ENCODE data around the gene NCOA1. TPM values are rescaled to one million over a fixed set of nuclear protein-coding genes. Genes with fewer than 3 reads are reported as not detected.

NCOA1 gene
- total and polyA plus RNA-seq, 2 of the 4 experiments (the other 2 are of a cell fraction): 6.7 to 11.3 TPM

DNA sequence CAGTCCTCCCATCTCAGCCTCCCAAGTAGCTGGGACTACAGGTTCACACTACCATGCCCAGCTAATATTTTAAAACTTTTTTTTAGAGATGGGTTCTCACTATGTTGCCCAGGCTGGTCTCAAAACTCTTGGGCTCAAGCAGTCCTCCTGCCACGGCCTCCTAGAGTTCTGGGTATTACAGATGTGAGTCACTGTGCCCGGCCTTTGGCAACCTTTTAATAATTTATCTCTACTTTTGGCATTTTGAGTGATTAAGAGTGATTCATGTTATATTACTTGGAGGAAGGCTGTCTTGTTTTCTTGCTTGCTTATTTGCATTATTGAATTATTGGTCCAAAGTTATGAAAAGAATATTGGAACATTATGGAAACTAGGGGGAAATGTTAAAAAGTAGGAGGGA is 24.3 kb downstream of the NCOA1 start:
- H2BK120ac ChIP-seq (ENCODE audit: low read depth, low read length): no peak overlapping the region
- no TSS peak for BruUV-seq (replicated peaks)
- H2AK9ac ChIP-seq (replicated peaks; ENCODE audit: low read depth, low read length, poor library complexity): no peak overlapping the region
- TF ChIP-seq BHLHE40 (IDR thresholded peaks at IDR 0.05; ENCODE audit: low read depth, low read length) (no peak), MXI1 (IDR thresholded peaks at IDR 0.05; ENCODE audit: borderline replicate concordance, low read depth, low read length) (no peak), CEBPB (IDR thresholded peaks at IDR 0.05; ENCODE audit: low read depth, low read length) (no peak), RFX5 (IDR thresholded peaks at IDR 0.05; ENCODE audit: low read depth, low read length) (no peak), NFE2L2 (IDR thresholded peaks at IDR 0.05; ENCODE audit: low read depth, low read length) (no peak), FOS (IDR thresholded peaks at IDR 0.05; ENCODE audit: low read depth, low read length) (no peak), MAFK (IDR thresholded peaks at IDR 0.05; ENCODE audit: low read depth, low read length) (no peak), RAD21 (IDR thresholded peaks at IDR 0.05; ENCODE audit: low read length) (no peak)
- TF ChIP-seq, protein P1, sequence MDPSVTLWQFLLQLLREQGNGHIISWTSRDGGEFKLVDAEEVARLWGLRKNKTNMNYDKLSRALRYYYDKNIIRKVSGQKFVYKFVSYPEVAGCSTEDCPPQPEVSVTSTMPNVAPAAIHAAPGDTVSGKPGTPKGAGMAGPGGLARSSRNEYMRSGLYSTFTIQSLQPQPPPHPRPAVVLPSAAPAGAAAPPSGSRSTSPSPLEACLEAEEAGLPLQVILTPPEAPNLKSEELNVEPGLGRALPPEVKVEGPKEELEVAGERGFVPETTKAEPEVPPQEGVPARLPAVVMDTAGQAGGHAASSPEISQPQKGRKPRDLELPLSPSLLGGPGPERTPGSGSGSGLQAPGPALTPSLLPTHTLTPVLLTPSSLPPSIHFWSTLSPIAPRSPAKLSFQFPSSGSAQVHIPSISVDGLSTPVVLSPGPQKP (IDR thresholded peaks at IDR 0.05; ENCODE audit: borderline replicate concordance, low read depth, low read length): no peak
- TF ChIP-seq, protein P2, sequence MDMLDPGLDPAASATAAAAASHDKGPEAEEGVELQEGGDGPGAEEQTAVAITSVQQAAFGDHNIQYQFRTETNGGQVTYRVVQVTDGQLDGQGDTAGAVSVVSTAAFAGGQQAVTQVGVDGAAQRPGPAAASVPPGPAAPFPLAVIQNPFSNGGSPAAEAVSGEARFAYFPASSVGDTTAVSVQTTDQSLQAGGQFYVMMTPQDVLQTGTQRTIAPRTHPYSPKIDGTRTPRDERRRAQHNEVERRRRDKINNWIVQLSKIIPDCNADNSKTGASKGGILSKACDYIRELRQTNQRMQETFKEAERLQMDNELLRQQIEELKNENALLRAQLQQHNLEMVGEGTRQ (IDR thresholded peaks at IDR 0.05; ENCODE audit: low read depth, low read length): no peak
- TF ChIP-seq, protein P3, sequence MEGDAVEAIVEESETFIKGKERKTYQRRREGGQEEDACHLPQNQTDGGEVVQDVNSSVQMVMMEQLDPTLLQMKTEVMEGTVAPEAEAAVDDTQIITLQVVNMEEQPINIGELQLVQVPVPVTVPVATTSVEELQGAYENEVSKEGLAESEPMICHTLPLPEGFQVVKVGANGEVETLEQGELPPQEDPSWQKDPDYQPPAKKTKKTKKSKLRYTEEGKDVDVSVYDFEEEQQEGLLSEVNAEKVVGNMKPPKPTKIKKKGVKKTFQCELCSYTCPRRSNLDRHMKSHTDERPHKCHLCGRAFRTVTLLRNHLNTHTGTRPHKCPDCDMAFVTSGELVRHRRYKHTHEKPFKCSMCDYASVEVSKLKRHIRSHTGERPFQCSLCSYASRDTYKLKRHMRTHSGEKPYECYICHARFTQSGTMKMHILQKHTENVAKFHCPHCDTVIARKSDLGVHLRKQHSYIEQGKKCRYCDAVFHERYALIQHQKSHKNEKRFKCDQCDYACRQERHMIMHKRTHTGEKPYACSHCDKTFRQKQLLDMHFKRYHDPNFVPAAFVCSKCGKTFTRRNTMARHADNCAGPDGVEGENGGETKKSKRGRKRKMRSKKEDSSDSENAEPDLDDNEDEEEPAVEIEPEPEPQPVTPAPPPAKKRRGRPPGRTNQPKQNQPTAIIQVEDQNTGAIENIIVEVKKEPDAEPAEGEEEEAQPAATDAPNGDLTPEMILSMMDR (conservative IDR thresholded peaks at IDR 0.05; ENCODE audit: low read depth, low read length): no peak
- in situ Hi-C loops (cut with MboI; ENCODE audit: low sequenced_read_pairs) (no loop called here), dilution Hi-C loops (cut with HindIII; ENCODE audit: low sequenced_read_pairs, unreplicated experiment) (no loop called here), intact Hi-C loops (cut with micrococcal nuclease) (no loop called here)
- peaks cover 6% of the 10 kb centered on the region for H3K4me1 ChIP-seq (ENCODE audit: control insufficient read depth, insufficient read depth, low read length)
- H3K18ac ChIP-seq (ENCODE audit: low read depth, low read length): no peak overlapping the region
- no peak overlapping the region for H4K5ac ChIP-seq (ENCODE audit: low read depth, low read length)
- H3K56ac ChIP-seq (ENCODE audit: extremely low read depth, insufficient read depth, low read length): no peak overlapping the region
- H3K14ac ChIP-seq (replicated peaks; ENCODE audit: low read depth, low read length): no peak overlapping the region
- no peaks in the 10 kb centered on the region for H3K27me3 ChIP-seq (ENCODE audit: control insufficient read depth, insufficient read depth, low read length)
- H3K4me2 ChIP-seq (ENCODE audit: low read depth, low read length): no peak overlapping the region
- H2AK5ac ChIP-seq (ENCODE audit: low read depth, low read length): no peak overlapping the region
- H2BK5ac ChIP-seq (ENCODE audit: low read depth, low read length, poor library complexity, severe bottlenecking): no peak overlapping the region
- H3K4ac ChIP-seq (ENCODE audit: low read depth, low read length): no peak overlapping the region
- ATAC-seq (ENCODE audit: low read depth): no peak
- H3K4me3 ChIP-seq (ENCODE audit: insufficient read depth, low read depth, low read length): no peak overlapping the region
- H3K9ac ChIP-seq (ENCODE audit: low read depth, low read length): no peak overlapping the region
- no CpG with 5 or more reads among the region's 2 CpGs for WGBS, 2 experiments (ENCODE audit: extremely low coverage in 2 of 2, insufficient read length in 1 of 2)
- ChIA-PET POLR2A (ENCODE audit: unreplicated experiment) (no interaction called here), CTCF (no interaction called here)
- no peak overlapping the region for H4K91ac ChIP-seq (ENCODE audit: insufficient read depth, low read depth, low read length)
- no peak overlapping the region for H3K23ac ChIP-seq (ENCODE audit: low read depth, low read length)
- H2BK15ac ChIP-seq (ENCODE audit: low read depth, low read length): no peak overlapping the region
- H3K9me3 ChIP-seq (ENCODE audit: control insufficient read depth, insufficient read depth, low read length): no peaks in the 10 kb centered on the region
- H3K9me1 ChIP-seq (ENCODE audit: insufficient read depth, low read length): no peaks in the 10 kb centered on the region
- no peak overlapping the region for H4K8ac ChIP-seq (ENCODE audit: low read depth in 2 of 2, low read length in 2 of 2)
- H3K36me3 ChIP-seq (ENCODE audit: control insufficient read depth, insufficient read depth, low read length): no peaks in the 10 kb centered on the region
- H2BK20ac ChIP-seq (ENCODE audit: low read depth, low read length): no peak overlapping the region
- H3K79me1 ChIP-seq (ENCODE audit: low read depth in 1 of 2, low read length in 2 of 2): peaks cover 12 to 21% of the 10 kb centered on the region in 2 experiments
- H4K20me1 ChIP-seq (ENCODE audit: insufficient read depth, low read length): peaks cover 5% of the 10 kb centered on the region; the same call in 1 of the 2 replicates
- H2AFZ ChIP-seq (replicated peaks; ENCODE audit: low read length, poor library complexity): no peak overlapping the region
- H3K27ac ChIP-seq (ENCODE audit: insufficient read depth, low read length): no peak overlapping the region
- DNase-seq: no peak

All from IMR-90 (cell line).